K562 (cell line): ENCODE results near the gene SPEG. TPM values are rescaled to one million over a fixed set of nuclear protein-coding genes. Genes with fewer than 3 reads are reported as not detected.

Experiments
- CHD1 ChIP-seq: fragments of 200-600 bp; sonication (generic); IDR thresholded peaks from one replicate; pipeline ENCODE4 v1.6.1; 2012; ENCODE audit warnings: mild to moderate bottlenecking, moderate library complexity, low read length, inconsistent platforms
- KDM2B ChIP-seq: fragments of 250-450 bp; sonication (Bioruptor Pico); IDR thresholded peaks from 2 replicates; pipeline ENCODE4 v1.8.0; 2021; ENCODE audit warnings: mild to moderate bottlenecking, moderate library complexity
- MEIS2 ChIP-seq: fragments of 450-650 bp; IDR thresholded peaks from 2 replicates; pipeline ENCODE4 v1.6.1; 2014; ENCODE audit warnings: mild to moderate bottlenecking; ENCODE audit not compliant: partially characterized antibody
- NONO ChIP-seq, 2 experiments: fragments of 200-400 bp in 1 of 2; fragments of 450-650 bp in 1 of 2; formaldehyde crosslinking in 1 of 2; IDR thresholded peaks; 2 replicates each; pipeline ENCODE4 v1.6.1; 2017; ENCODE audit warnings: low read depth in 2 of 2, mild to moderate bottlenecking in 2 of 2, moderate library complexity in 2 of 2, low read length in 1 of 2
- OTX1 ChIP-seq: fragments of 450-650 bp; formaldehyde crosslinking; IDR thresholded peaks from 2 replicates; pipeline ENCODE4 v1.4.0; 2022; ENCODE audit warnings: mild to moderate bottlenecking
- PCBP1 ChIP-seq: fragments of 200-400 bp; formaldehyde crosslinking; IDR thresholded peaks from 2 replicates; pipeline ENCODE4 v1.6.1; 2018; ENCODE audit warnings: mild to moderate bottlenecking, low read depth, low read length; ENCODE audit not compliant: poor library complexity, severe bottlenecking
- PTBP1 ChIP-seq: fragments of 200-400 bp; formaldehyde crosslinking; IDR thresholded peaks from 2 replicates; pipeline ENCODE4 v1.6.1; 2017; ENCODE audit warnings: low read depth, low read length
- RHOXF2B ChIP-seq: fragments of 250-450 bp; sonication (Bioruptor Pico); conservative IDR thresholded peaks from 2 replicates; pipeline ENCODE4 v1.5.1; 2021
- polyA plus RNA-seq, 8 experiments: library from polyadenylated mRNA; depleted of rRNA in 4 of 8; stranded (reverse) in 5 of 8; unstranded in 3 of 8; fragments of >200 nt; fragmentation: Nextera tagmentation in 2 of 8; fragmentation: Illumina TruSeq in 1 of 8; extraction: Ambion mirVana in 2 of 8; extraction: Trizol in 1 of 8; gene quantifications; 2 replicates each; pipeline versions ENCODE4 v1.2.1 to v1.2.3, GENCODE V29; 2011 to 2014; ENCODE audit warnings: inconsistent platforms in 1 of 8, missing spikeins in 1 of 8
- total RNA-seq, 7 experiments: library from RNA; depleted of rRNA in 6 of 7; stranded (reverse); fragments of >200 nt in 6 of 7; fragmentation: Illumina TruSeq in 2 of 7; extraction: Trizol in 2 of 7; gene quantifications; 2 replicates each; pipeline versions ENCODE4 v1.2.1 to v1.2.3, GENCODE V29; 2011 to 2021; ENCODE audit warnings: low replicate concordance in 1 of 7
- TF ChIP-seq, protein P1 (sequence below), 2 experiments: fragments of 450-650 bp; IDR thresholded peaks; 2 replicates each; pipeline ENCODE4 v1.6.1; 2016; ENCODE audit warnings: mild to moderate bottlenecking in 2 of 2, borderline replicate concordance in 1 of 2, low read depth in 1 of 2, moderate library complexity in 1 of 2

The SPEG gene
- total and polyA plus RNA-seq, 9 of the 15 experiments (the other 6 are each of a cell fraction or from before 2014, with no cell fraction given), result 0.49 to 8.7 (median 3.0) TPM

- TF ChIP-seq, protein P1, sequence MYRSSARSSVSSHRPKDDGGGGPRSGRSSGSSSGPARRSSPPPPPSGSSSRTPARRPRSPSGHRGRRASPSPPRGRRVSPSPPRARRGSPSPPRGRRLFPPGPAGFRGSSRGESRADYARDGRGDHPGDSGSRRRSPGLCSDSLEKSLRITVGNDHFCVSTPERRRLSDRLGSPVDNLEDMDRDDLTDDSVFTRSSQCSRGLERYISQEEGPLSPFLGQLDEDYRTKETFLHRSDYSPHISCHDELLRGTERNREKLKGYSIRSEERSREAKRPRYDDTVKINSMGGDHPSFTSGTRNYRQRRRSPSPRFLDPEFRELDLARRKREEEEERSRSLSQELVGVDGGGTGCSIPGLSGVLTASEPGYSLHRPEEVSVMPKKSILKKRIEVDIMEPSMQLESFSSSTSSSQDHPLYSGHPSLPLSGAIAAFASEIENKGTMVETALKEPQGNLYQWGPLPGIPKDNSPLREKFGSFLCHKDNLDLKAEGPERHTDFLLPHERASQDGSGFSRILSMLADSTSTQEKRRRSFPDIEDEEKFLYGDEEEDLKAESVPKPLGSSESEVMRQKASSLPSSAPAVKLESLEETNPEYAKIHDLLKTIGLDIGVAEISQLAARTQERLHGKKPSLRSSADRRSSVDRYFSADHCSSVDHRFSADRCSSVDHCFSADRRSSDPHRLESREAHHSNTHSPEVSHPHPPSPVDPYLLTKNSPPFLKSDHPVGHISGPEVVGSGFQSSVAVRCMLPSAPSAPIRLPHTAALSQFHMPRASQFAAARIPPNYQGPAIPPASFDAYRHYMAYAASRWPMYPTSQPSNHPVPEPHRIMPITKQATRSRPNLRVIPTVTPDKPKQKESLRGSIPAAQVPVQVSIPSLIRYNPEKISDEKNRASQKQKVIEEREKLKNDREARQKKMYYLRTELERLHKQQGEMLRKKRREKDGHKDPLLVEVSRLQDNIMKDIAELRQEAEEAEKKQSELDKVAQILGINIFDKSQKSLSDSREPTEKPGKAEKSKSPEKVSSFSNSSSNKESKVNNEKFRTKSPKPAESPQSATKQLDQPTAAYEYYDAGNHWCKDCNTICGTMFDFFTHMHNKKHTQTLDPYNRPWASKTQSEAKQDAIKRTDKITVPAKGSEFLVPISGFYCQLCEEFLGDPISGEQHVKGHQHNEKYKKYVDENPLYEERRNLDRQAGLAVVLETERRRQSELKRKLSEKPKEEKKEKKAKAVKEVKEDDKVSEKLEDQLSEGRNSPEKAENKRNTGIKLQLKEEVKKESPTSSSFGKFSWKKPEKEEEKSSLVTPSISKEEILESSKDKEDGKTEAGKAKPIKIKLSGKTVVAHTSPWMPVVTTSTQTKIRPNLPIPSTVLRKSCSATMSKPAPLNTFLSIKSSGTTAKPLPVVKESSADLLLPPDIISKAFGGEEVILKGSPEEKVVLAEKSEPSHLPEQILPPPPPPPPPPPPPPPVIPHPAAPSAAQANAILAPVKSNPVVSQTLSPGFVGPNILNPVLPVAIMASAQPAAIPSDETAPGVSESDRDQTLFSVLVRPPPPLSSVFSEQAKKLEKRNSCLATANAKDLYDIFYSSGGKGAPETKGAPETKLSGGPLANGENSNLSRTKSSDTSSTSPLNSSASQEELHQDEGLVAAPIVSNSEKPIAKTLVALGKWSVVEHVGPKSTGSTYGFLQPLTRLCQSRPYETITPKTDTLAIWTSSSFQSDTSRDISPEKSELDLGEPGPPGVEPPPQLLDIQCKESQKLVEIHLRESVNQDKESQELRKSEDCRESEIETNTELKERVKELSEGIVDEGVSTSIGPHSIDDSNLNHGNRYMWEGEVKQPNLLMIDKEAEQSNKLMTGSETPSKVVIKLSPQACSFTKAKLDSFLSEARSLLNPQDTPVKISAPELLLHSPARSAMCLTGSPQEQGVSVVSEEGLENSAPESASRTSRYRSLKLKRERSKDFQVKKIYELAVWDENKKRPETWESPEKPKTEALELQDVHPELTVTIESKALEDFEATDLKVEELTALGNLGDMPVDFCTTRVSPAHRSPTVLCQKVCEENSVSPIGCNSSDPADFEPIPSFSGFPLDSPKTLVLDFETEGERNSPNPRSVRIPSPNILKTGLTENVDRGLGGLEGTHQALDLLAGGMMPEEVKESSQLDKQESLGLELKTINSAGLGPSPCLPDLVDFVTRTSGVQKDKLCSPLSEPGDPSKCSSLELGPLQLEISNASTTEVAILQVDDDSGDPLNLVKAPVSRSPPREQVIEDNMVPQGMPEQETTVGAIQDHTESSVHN (IDR thresholded peaks at IDR 0.05; ENCODE audit: borderline replicate concordance in 1 of 2, low read depth in 1 of 2), result no peak
- peak; percentile 39 for TF ChIP-seq MEIS2
- TF ChIP-seq CHD1, result no peak
- TF ChIP-seq KDM2B (CRISPR knock-in tag), result no peak
- TF ChIP-seq NONO (IDR thresholded peaks at IDR 0.05; ENCODE audit: low read depth in 2 of 2, low read length in 1 of 2), result no peak
- TF ChIP-seq PTBP1, result no peak
- no peak for TF ChIP-seq OTX1 (CRISPR knock-in tag)
- no peak for TF ChIP-seq PCBP1
- no peak for TF ChIP-seq RHOXF2B (CRISPR knock-in tag)
Observed at GRCh38 chr2:219525533-219526232, 91.0 kb downstream of the SPEG start (continued).
